Activated naive CD8-positive, alpha-beta T cell treated with anti-CD3 and anti-CD28 coated beads, Interleukin-2, amount 10 ng/mL, durations not matched to agents 7 days and 5 days (primary cell): Measurements from ENCODE around the gene TEKT3. TPM values are rescaled to one million over a fixed set of nuclear protein-coding genes. Genes with fewer than 3 reads are reported as not detected.

ENCODE experiments used
- ATAC-seq: fragments of 150-1000 bp; cut with Tn5 transposase; one replicate; pipeline ENCODE4 v1.10.0; 2021; ENCODE audit warnings: low read depth, moderate library complexity
- POLR2A ChIA-PET: fragments of 350-600 bp; sonication (Branson Sonifier 250); formaldehyde crosslinking; loops from one replicate; lab custom pipeline; 2021; ENCODE audit warnings: antibody characterized with exemption; lab: Charles Lee
- DNase-seq: peaks from one replicate; pipeline ENCODE4 v3.0.0; 2021
- H3K27ac Mint-ChIP-seq: one replicate; pipeline ENCODE4 v1.8.0; 2022; ENCODE audit warnings: mild to moderate bottlenecking, mixed read lengths
- H3K27me3 Mint-ChIP-seq: one replicate; pipeline ENCODE4 v1.8.0; 2022; ENCODE audit warnings: mild to moderate bottlenecking, moderate library complexity, mixed read lengths
- H3K36me3 Mint-ChIP-seq: one replicate; pipeline ENCODE4 v1.8.0; 2021; ENCODE audit warnings: mild to moderate bottlenecking, mixed read lengths
- H3K4me1 Mint-ChIP-seq: one replicate; pipeline ENCODE4 v1.8.0; 2021; ENCODE audit warnings: mixed read lengths
- H3K4me3 Mint-ChIP-seq: one replicate; pipeline ENCODE4 v1.8.0; 2022; ENCODE audit warnings: mild to moderate bottlenecking, moderate library complexity, mixed read lengths
- H3K9me3 Mint-ChIP-seq: one replicate; pipeline ENCODE4 v1.8.0; 2021; ENCODE audit warnings: mixed read lengths
- total RNA-seq, 2 experiments: library from RNA; stranded (reverse); gene quantifications; one replicate each; pipeline ENCODE4 v1.2.3, GENCODE V29; 2021

The TEKT3 gene
- total RNA-seq, 2 experiments from 2014 or later: not detected

- H3K27ac Mint-ChIP-seq: no peak overlapping the region
- H3K4me3 Mint-ChIP-seq: no peak overlapping the region
- peaks cover 70% of the 10 kb centered on the region for H3K27me3 Mint-ChIP-seq
- DNase-seq: no peak
- H3K4me1 Mint-ChIP-seq: peaks cover 4% of the 10 kb centered on the region
- no peak for ATAC-seq
- POLR2A ChIA-PET: no interaction called here
- no peaks in the 10 kb centered on the region for H3K9me3 Mint-ChIP-seq
- no peaks in the 10 kb centered on the region for H3K36me3 Mint-ChIP-seq
Observed at GRCh38 chr17:15342460-15342859, 1.1 kb upstream of the TEKT3 start.

DNA sequence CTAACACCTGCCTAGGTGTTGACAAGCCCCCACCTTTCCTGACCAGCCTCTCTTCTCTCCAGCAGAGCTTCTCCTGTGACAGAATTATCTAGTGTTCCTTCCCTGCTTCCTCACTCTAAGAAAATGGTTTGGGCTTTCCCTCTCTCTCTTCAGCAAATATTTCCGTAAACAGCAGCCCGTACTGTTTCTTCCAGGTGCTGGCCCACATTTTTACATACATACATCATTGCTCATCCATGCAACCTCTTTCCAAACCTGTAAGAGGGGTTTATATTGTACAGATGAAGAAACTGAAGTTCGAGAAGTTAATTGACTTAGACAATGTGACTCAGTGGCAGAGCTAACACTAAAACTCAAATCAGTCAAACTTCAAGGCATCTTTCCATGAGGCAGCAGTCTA is 569 bp upstream of the TEKT3 start:
- Mint-ChIP-seq H3K27me3 (peaks cover 70% of the 10 kb centered on the region), H3K36me3 (no peaks in the 10 kb centered on the region), H3K4me1 (peaks cover 4% of the 10 kb centered on the region), H3K9me3 (no peaks in the 10 kb centered on the region), H3K4me3 (no peak overlapping the region), H3K27ac (no peak overlapping the region)
- no peak for DNase-seq
- ATAC-seq: no peak
- POLR2A ChIA-PET: no interaction called here

- peak overlapping the region; percentile 31 for H3K4me3 Mint-ChIP-seq
- no peak for ATAC-seq
- no peak overlapping the region for H3K27ac Mint-ChIP-seq
- H3K27me3 Mint-ChIP-seq: peaks cover 65% of the 10 kb centered on the region
- POLR2A ChIA-PET: no interaction called here
- peaks cover 4% of the 10 kb centered on the region for H3K4me1 Mint-ChIP-seq
- peaks cover 2% of the 10 kb centered on the region for H3K9me3 Mint-ChIP-seq
- DNase-seq: no peak
- H3K36me3 Mint-ChIP-seq: no peaks in the 10 kb centered on the region
Observed at GRCh38 chr17:15340966-15341365, 431 bp downstream of the TEKT3 start.

DNA sequence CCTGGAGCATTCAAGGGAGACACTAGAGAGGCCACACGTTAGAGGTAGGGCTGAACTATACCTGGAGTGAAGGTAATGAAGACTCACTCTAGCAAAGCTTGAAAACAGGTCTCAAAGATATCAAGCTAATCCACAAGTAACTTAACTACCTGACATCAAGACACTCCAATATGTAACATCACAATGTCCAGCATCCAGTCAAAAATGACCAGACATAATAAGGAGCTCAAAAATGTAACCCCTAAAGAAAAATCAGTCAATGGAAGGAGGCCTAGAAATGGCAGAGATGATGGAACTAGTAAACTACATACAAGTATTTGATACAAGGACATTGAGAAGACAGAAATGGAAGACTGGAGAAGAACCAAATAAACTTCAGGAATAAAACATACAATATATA is 6.0 kb downstream of the TEKT3 start:
- ATAC-seq: no peak
- Mint-ChIP-seq H3K9me3 (peaks cover 8% of the 10 kb centered on the region), H3K36me3 (no peaks in the 10 kb centered on the region), H3K4me1 (no peaks in the 10 kb centered on the region), H3K27me3 (peaks cover 27% of the 10 kb centered on the region), H3K27ac (no peak overlapping the region), H3K4me3 (no peak overlapping the region)
- POLR2A ChIA-PET: no interaction called here
- no peak for DNase-seq

DNA sequence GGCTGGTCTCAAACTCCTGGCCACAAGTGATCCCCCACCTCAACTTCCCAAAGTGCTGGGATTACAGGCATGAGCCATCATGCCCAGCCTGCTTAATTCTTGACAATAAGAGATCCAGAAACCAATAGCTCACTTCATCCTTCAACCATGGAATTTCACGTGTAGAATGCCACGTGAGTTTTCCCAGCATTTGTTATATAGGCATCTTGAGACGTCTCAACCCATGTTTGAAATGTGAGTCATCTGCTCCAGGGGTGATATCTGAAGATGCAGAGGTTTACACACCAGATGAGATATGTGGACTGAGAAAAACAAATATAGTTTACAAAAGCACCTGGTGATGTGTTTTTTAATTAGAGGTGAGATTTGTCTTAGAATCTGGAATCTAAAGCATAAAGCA is 7.1 kb downstream of the TEKT3 start:
- H3K4me1 Mint-ChIP-seq: no peaks in the 10 kb centered on the region
- no peaks in the 10 kb centered on the region for H3K36me3 Mint-ChIP-seq
- POLR2A ChIA-PET: no interaction called here
- ATAC-seq (no peak), DNase-seq (no peak)
- H3K9me3 Mint-ChIP-seq: peaks cover 8% of the 10 kb centered on the region
- H3K27me3 Mint-ChIP-seq: peaks cover 18% of the 10 kb centered on the region
- no peak overlapping the region for H3K4me3 Mint-ChIP-seq
- no peak overlapping the region for H3K27ac Mint-ChIP-seq

DNA sequence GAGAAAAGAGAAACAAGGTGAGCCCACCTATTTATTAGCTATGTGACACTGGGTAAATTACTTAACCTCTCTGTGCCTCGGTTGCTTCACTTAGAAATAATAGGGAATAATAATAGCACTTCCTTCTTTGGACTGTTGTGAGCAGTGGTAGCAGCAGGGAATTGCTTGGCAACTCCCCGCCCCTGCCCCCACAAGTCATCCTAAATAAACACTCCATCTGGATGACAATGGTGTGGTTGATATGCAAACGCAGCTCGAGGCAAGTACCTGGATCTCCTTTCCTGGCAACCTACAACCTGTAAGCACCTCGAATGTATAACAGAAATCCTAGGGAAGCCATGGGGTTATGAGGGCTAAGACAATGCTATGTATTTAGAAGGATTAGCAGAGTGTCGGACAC is 9.1 kb downstream of the TEKT3 start:
- Mint-ChIP-seq H3K4me3 (no peak overlapping the region), H3K9me3 (peaks cover 8% of the 10 kb centered on the region), H3K4me1 (no peaks in the 10 kb centered on the region), H3K36me3 (no peaks in the 10 kb centered on the region), H3K27ac (no peak overlapping the region), H3K27me3 (peaks cover 24% of the 10 kb centered on the region)
- ATAC-seq (no peak), DNase-seq (no peak)
- POLR2A ChIA-PET: no interaction called here

DNA sequence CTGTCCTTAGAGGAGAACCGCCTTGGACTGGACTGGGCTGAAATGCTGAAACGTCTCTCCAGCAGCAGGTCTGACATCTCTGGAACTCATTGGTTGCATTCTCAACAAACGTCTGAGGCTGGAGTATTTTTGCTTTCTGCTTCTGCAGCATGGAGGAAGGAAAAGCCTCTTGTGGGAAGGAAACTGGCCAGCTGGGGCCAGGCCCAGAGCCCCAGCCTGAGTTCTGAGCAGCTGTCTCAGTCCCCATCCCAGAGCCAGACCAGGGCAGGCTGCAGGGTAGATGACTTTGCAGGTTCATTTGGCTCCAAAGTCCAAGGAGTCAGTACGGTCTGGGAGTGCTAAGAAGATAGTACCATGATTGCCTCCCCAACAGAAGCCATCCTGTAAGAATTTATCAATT is 18.3 kb downstream of the TEKT3 start:
- H3K4me1 Mint-ChIP-seq: no peaks in the 10 kb centered on the region
- H3K36me3 Mint-ChIP-seq: no peaks in the 10 kb centered on the region
- H3K9me3 Mint-ChIP-seq: no peaks in the 10 kb centered on the region
- POLR2A ChIA-PET: no interaction called here
- H3K27ac Mint-ChIP-seq: no peak overlapping the region
- peaks cover 22% of the 10 kb centered on the region for H3K27me3 Mint-ChIP-seq
- no peak for ATAC-seq
- no peak overlapping the region for H3K4me3 Mint-ChIP-seq
- no peak for DNase-seq

DNA sequence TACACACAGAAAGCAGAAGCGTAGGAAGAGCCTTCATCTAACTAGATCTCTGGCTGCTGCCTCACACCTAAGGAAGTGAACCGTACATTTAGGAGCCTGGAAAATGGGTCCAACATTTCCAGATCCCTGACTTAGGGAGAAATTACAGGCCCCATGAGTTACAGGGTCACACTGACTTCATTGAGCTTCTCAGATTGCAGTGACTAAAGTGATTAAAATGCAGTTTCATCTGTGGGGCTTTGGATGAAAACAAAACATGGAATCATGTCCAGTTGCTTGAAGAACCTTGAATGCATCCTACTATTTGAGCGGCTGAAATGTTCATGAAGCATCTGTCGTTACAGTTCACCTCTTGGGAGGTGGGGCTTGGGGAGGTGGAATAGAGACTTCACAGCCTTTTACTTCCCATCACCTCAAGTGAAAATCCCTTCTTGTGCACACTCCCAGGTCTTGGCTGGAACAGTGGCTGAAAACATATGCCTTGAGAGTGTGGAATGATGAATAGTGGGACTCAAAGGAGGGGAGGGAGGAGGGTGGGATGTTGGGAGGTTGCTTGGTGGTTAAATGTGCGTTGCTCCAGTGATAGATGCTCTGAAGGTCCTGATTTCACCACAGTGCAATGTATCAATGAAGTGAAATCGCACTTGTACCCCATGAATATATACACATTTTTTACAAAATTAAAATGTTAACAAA is 19.7 kb downstream of the TEKT3 start:
- POLR2A ChIA-PET: no interaction called here
- no peak for ATAC-seq
- no peaks in the 10 kb centered on the region for H3K4me1 Mint-ChIP-seq
- H3K36me3 Mint-ChIP-seq: no peaks in the 10 kb centered on the region
- H3K4me3 Mint-ChIP-seq: no peak overlapping the region
- no peak for DNase-seq
- peaks cover 16% of the 10 kb centered on the region for H3K27me3 Mint-ChIP-seq
- no peaks in the 10 kb centered on the region for H3K9me3 Mint-ChIP-seq
- no peak overlapping the region for H3K27ac Mint-ChIP-seq

GRCh38 chr17:15319452-15320010 is 21.9 kb downstream of the TEKT3 start:
- Mint-ChIP-seq H3K9me3 (no peaks in the 10 kb centered on the region), H3K27ac (no peak overlapping the region), H3K27me3 (peaks cover 12% of the 10 kb centered on the region), H3K4me3 (no peak overlapping the region), H3K4me1 (no peaks in the 10 kb centered on the region), H3K36me3 (no peaks in the 10 kb centered on the region)
- ATAC-seq (no peak), DNase-seq (no peak)
- POLR2A ChIA-PET: no interaction called here

- Mint-ChIP-seq H3K36me3 (no peaks in the 10 kb centered on the region), H3K4me3 (no peak overlapping the region), H3K27ac (no peak overlapping the region), H3K4me1 (no peaks in the 10 kb centered on the region), H3K9me3 (no peaks in the 10 kb centered on the region), H3K27me3 (peaks cover 3% of the 10 kb centered on the region)
- POLR2A ChIA-PET: no interaction called here
- no peak for DNase-seq
- no peak for ATAC-seq
Observed at GRCh38 chr17:15311996-15312395, 29.4 kb downstream of the TEKT3 start.

GRCh38 chr17:15309793-15310192 is 31.6 kb downstream of the TEKT3 start:
- ATAC-seq (no peak), DNase-seq (no peak)
- no peak overlapping the region for H3K27ac Mint-ChIP-seq
- H3K36me3 Mint-ChIP-seq: no peaks in the 10 kb centered on the region
- peaks cover 2% of the 10 kb centered on the region for H3K4me1 Mint-ChIP-seq
- H3K4me3 Mint-ChIP-seq: no peak overlapping the region
- POLR2A ChIA-PET: no interaction called here
- no peaks in the 10 kb centered on the region for H3K9me3 Mint-ChIP-seq
- H3K27me3 Mint-ChIP-seq: peaks cover 4% of the 10 kb centered on the region

DNA sequence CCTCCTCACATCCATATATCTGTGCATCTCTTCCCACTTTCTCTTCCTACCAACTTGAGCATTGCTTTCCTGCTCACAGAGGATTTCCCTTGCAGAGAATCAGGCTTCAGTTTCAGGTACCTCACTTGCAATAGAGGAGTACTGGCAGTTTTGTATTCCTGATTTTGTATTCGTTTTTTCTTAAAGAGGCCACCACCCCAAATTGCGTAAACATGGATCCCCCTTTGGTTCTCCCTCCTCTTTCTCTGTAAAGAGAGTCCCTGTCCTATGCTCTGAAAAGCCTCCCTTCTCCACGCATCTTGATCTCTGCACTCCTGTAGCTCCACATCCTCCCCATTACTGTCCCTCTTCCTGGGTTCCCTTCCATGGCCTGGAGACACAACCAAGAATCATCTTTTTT is 32.2 kb downstream of the TEKT3 start:
- Mint-ChIP-seq H3K27me3 (peaks cover 4% of the 10 kb centered on the region), H3K4me1 (peaks cover 2% of the 10 kb centered on the region), H3K4me3 (no peak overlapping the region), H3K27ac (no peak overlapping the region), H3K36me3 (no peaks in the 10 kb centered on the region), H3K9me3 (no peaks in the 10 kb centered on the region)
- ATAC-seq: no peak
- DNase-seq: no peak
- POLR2A ChIA-PET: no interaction called here

GRCh38 chr17:15308758-15309157 is 32.6 kb downstream of the TEKT3 start:
- POLR2A ChIA-PET: no interaction called here
- H3K4me3 Mint-ChIP-seq: no peak overlapping the region

DNA sequence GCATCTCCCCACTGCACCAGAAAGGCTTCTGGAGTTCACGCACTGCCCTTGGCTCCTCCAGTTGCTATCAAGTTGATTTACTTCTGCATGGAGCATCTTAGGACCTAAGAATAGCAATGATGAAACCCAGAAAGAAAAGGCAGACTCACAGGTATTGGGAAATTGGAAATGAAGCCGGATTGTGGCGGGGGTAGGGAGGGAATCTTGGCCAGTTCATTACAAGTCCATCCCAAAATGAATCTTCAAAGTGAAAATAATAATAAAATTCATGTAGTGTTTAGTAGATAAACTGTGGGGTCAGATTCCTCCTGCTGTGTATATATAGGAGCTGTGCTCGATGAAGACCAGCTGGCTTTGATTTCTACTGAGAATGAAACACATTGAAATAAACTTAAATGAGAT is 33.7 kb downstream of the TEKT3 start:
- DNase-seq (no peak), ATAC-seq (no peak)
- Mint-ChIP-seq H3K4me3 (no peak overlapping the region), H3K9me3 (no peaks in the 10 kb centered on the region), H3K36me3 (no peaks in the 10 kb centered on the region), H3K27ac (no peak overlapping the region), H3K27me3 (peaks cover 3% of the 10 kb centered on the region), H3K4me1 (peaks cover 2% of the 10 kb centered on the region)
- POLR2A ChIA-PET: no interaction called here

More at GRCh38 chr17:15308758-15309157, 32.6 kb downstream of the TEKT3 start:
- DNase-seq (no peak), ATAC-seq (no peak)
- peaks cover 4% of the 10 kb centered on the region for H3K27me3 Mint-ChIP-seq
- no peaks in the 10 kb centered on the region for H3K36me3 Mint-ChIP-seq
- H3K9me3 Mint-ChIP-seq: no peaks in the 10 kb centered on the region
- peaks cover 2% of the 10 kb centered on the region for H3K4me1 Mint-ChIP-seq
- H3K27ac Mint-ChIP-seq: no peak overlapping the region
